ENCODE measurements around the gene TMEM235. TPM values are rescaled to one million over a fixed set of nuclear protein-coding genes. Genes with fewer than 3 reads are reported as not detected.

The TMEM235 gene
- total and polyA plus RNA-seq, 9 of the 15 experiments (the other 6 are each of a cell fraction or from before 2014, with no cell fraction given), result not detected

- TF ChIP-seq ZNF449 (CRISPR knock-in tag; IDR thresholded peaks at IDR 0.05) (no peak), ZNF668 (CRISPR knock-in tag; IDR thresholded peaks at IDR 0.05) (no peak), E2F1 (CRISPR knock-in tag; IDR thresholded peaks at IDR 0.05) (no peak), ZNF133 (CRISPR knock-in tag; IDR thresholded peaks at IDR 0.05) (no peak), CEBPZ (IDR thresholded peaks at IDR 0.05; ENCODE audit: borderline replicate concordance, low read depth, low read length) (no peak), ZNF24 (IDR thresholded peaks at IDR 0.05) (no peak), ZNF324 (CRISPR knock-in tag; IDR thresholded peaks at IDR 0.05) (no peak), SIRT6 (IDR thresholded peaks at IDR 0.05; ENCODE audit: low read depth, low read length) (no peak), XRCC3 (IDR thresholded peaks at IDR 0.05) (no peak), KLF10 (CRISPR knock-in tag; IDR thresholded peaks at IDR 0.05) (no peak), HOXB6 (CRISPR knock-in tag; IDR thresholded peaks at IDR 0.05; ENCODE audit: borderline replicate concordance) (no peak), RB1 (IDR thresholded peaks at IDR 0.05; ENCODE audit: low read depth) (0 out of 2 replicates have a peak, but pooled peaks have one; percentile 37), ATF4 (CRISPR knock-in tag; IDR thresholded peaks at IDR 0.05) (no peak), ZFX (CRISPR knock-in tag; IDR thresholded peaks at IDR 0.05) (peak; percentile 15; the same call in 1 of the 2 replicates), DIDO1 (tag; IDR thresholded peaks at IDR 0.05; ENCODE audit: low read depth) (no peak), ZNF699 (CRISPR knock-in tag; IDR thresholded peaks at IDR 0.05; ENCODE audit: insufficient replicate concordance) (no peak), ZNF696 (CRISPR knock-in tag; conservative IDR thresholded peaks at IDR 0.05) (no peak), ZSCAN32 (CRISPR knock-in tag; IDR thresholded peaks at IDR 0.05) (no peak), NFIX (CRISPR knock-in tag; IDR thresholded peaks at IDR 0.05; ENCODE audit: low read depth) (no peak), ZNF197 (CRISPR knock-in tag; IDR thresholded peaks at IDR 0.05; ENCODE audit: low read depth) (no peak), DPF2 (IDR thresholded peaks at IDR 0.05) (no peak; the same call in 1 of the 2 replicates), TCF7 (IDR thresholded peaks at IDR 0.05; ENCODE audit: borderline replicate concordance) (no peak), GTF2E2 (tag; IDR thresholded peaks at IDR 0.05) (0 out of 2 replicates have a peak, but pooled peaks have one; percentile 36)
These were observed 27.1 kb downstream of the TMEM235 start (continued) for GRCh38 chr17:78258323-78259191.
